Muscle of back (tissue), 13 donors: ENCODE results near the gene SLFN14. TPM values are rescaled to one million over a fixed set of nuclear protein-coding genes. Genes with fewer than 3 reads are reported as not detected.
"Not testable (repeated sequence)": the region's sequence is repeated elsewhere in the genome, so short reads cannot be mapped to it uniquely, and the experiment has no call there.

Experiments used
- DNase-seq, 3 donors: peaks; one replicate each; pipeline versions ENCODE4 v3.0.0 to v3.0.0-alpha.2; 2013
- long read RNA-seq, 9 donors: transcript quantifications; one replicate each; lab custom pipeline, GENCODE V29; 2026
- polyA plus RNA-seq, 10 donors: library from polyadenylated mRNA; unstranded; fragments of 120-200 nt; gene quantifications; one replicate each; pipeline ENCODE4 v1.2.1, GENCODE V29; 2013; ENCODE audit not compliant: insufficient read length in 10 of 10

The SLFN14 gene
- polyA plus RNA-seq = under 1 TPM in 9 of 10 donors, not detected in 1; 0.09 to 0.61 (median 0.23) TPM
- long read RNA-seq, donor 1 = 0 reads
- long read RNA-seq, donor 2 = 0 reads
- long read RNA-seq, donor 3 = 0 reads
- long read RNA-seq, donor 4 = 0 reads
- long read RNA-seq, donor 5 = 0 reads
- long read RNA-seq, donor 6 = 0 reads
- long read RNA-seq, donor 7 = 0 reads
- long read RNA-seq, donor 8 = 0 reads
- long read RNA-seq, donor 9 = 0 reads

- DNase-seq = no peak
Measured at GRCh38 chr17:35560703-35561102, at the start of gene SLFN14. Gene SLFN14 (minus strand): TSS chr17:35560819. CDS start chr17:35558062, 2,757 bp downstream.

GRCh38 chr17:35609831-35610230 lies 49.2 kb upstream of the SLFN14 start:
- no peak for DNase-seq

- DNase-seq = no peak
Measured at GRCh38 chr17:35607239-35607847, 46.7 kb upstream of the SLFN14 start.

GRCh38 chr17:35605678-35606077 lies 45.1 kb upstream of the SLFN14 start:
- no peak for DNase-seq

GRCh38 chr17:35603674-35604073 lies 43.1 kb upstream of the SLFN14 start:
- DNase-seq = no peak

GRCh38 chr17:35597604-35598003 lies 37.0 kb upstream of the SLFN14 start:
- DNase-seq = no peak

GRCh38 chr17:35596530-35597233 lies 36.1 kb upstream of the SLFN14 start:
- no peak for DNase-seq

- no peak for DNase-seq
Measured at GRCh38 chr17:35596072-35596471, 35.5 kb upstream of the SLFN14 start.

- DNase-seq = peak in 1 of 3 donors; percentile 33
Measured at GRCh38 chr17:35588196-35588920, 27.7 kb upstream of the SLFN14 start.

- DNase-seq = peak; percentile 96 to 99 (median 99)
Measured at GRCh38 chr17:35587074-35587961, 26.7 kb upstream of the SLFN14 start, which contains the start of gene AP2B1. Gene AP2B1 (plus strand): TSS chr17:35587322. CDS start chr17:35594031, 6,709 bp downstream.

GRCh38 chr17:35586569-35587073 lies 26.0 kb upstream of the SLFN14 start:
- no peak for DNase-seq

- no peak for DNase-seq
Measured at GRCh38 chr17:35584061-35584460, 23.4 kb upstream of the SLFN14 start.

- DNase-seq = no peak
Measured at GRCh38 chr17:35578929-35579432, 18.4 kb upstream of the SLFN14 start.

GRCh38 chr17:35578197-35578928 lies 17.7 kb upstream of the SLFN14 start, which contains the start of gene PEX12:
Gene PEX12 (minus strand): TSS chr17:35578571. CDS start chr17:35578021, 550 bp downstream.
- DNase-seq = peak; percentile 92 to 97 (median 94)

- peak in 1 of 3 donors; percentile 27 for DNase-seq
Measured at GRCh38 chr17:35577830-35578196, 17.2 kb upstream of the SLFN14 start.

GRCh38 chr17:35575759-35576158 lies 15.1 kb upstream of the SLFN14 start:
- no peak for DNase-seq

- no peak for DNase-seq
Measured at GRCh38 chr17:35569405-35569804, 8.8 kb upstream of the SLFN14 start.

- peak in 1 of 3 donors; percentile 23 for DNase-seq
Measured at GRCh38 chr17:35568561-35568960, 7.9 kb upstream of the SLFN14 start.

GRCh38 chr17:35566968-35567367 lies 6.3 kb upstream of the SLFN14 start:
- no peak for DNase-seq

GRCh38 chr17:35563181-35563580 lies 2.6 kb upstream of the SLFN14 start:
- DNase-seq = not testable (repeated sequence)
